ENCODE measurements around the gene CCDC187.

The CCDC187 gene

GRCh38 chr9:136304981-136305380 lies 1.1 kb upstream of the CCDC187 start:
- no peak for TF ChIP-seq CTCF (conservative IDR thresholded peaks at IDR 0.05)
- H3K27ac ChIP-seq: no peak overlapping the region

- TF ChIP-seq CTCF (conservative IDR thresholded peaks at IDR 0.05): no peak
- no peak overlapping the region for H3K27ac ChIP-seq
Observed at GRCh38 chr9:136304456-136304855, 562 bp upstream of the CCDC187 start.

GRCh38 chr9:136303066-136303824 lies 649 bp downstream of the CCDC187 start:
- H3K27ac ChIP-seq: no peak overlapping the region
- TF ChIP-seq CTCF (conservative IDR thresholded peaks at IDR 0.05): no peak

GRCh38 chr9:136302527-136302926 lies 1.4 kb downstream of the CCDC187 start:
- no peak overlapping the region for H3K27ac ChIP-seq
- no peak for TF ChIP-seq CTCF (conservative IDR thresholded peaks at IDR 0.05)

- TF ChIP-seq CTCF (conservative IDR thresholded peaks at IDR 0.05): no peak
- H3K27ac ChIP-seq: no peak overlapping the region
Observed at GRCh38 chr9:136300866-136301265, 3.0 kb downstream of the CCDC187 start.

GRCh38 chr9:136300016-136300545 lies 3.8 kb downstream of the CCDC187 start:
- TF ChIP-seq CTCF (conservative IDR thresholded peaks at IDR 0.05): no peak
- no peak overlapping the region for H3K27ac ChIP-seq

- no peak for TF ChIP-seq CTCF (conservative IDR thresholded peaks at IDR 0.05)
- no peak overlapping the region for H3K27ac ChIP-seq
Observed at GRCh38 chr9:136299541-136299940, 4.4 kb downstream of the CCDC187 start.
